NCI-H146 treated with DMSO at 0.1 percent for 48 hours (cell line): ENCODE measurements around the gene BIK.
A peak's percentile ranks its signal among the peaks of the same experiment; 100 is the strongest.
"Not testable (repeated sequence)": the region's sequence is repeated elsewhere in the genome, so short reads cannot be mapped to it uniquely, and the experiment has no call there.

ENCODE experiments used
- DNase-seq: peaks from one replicate; lab custom pipeline; 2025; ENCODE audit not compliant: unreplicated experiment; lab: John Stamatoyannopoulos, UW

The BIK gene

DNA sequence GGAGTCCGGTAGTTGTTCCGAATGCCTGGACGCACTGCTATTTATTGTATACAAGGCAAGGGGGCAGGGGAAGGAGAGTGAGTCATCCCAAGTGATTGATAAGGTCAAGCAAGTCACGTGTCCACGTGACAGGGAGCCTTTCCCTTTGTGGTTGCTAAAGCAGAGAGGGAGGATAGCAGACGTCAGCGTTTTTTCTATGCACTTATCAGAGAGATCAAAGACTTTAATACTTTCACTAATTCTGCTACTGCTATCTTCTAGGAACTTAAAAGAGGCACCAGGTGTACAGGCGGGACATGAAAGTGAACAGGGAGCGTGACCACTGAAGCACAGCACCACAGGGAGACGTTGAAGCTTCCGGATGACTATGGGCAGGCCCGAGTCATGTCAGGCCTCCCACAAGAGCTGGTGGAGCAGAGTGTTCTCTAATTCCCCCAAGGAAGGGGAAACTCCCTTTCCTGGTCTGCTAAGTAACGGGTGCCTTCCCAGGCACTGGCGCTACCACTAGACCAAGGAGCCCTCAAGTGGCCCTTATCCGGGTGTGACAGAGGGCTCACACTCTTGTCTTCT is 6.4 kb upstream of the BIK start:
- DNase-seq, result not testable (repeated sequence)

DNA sequence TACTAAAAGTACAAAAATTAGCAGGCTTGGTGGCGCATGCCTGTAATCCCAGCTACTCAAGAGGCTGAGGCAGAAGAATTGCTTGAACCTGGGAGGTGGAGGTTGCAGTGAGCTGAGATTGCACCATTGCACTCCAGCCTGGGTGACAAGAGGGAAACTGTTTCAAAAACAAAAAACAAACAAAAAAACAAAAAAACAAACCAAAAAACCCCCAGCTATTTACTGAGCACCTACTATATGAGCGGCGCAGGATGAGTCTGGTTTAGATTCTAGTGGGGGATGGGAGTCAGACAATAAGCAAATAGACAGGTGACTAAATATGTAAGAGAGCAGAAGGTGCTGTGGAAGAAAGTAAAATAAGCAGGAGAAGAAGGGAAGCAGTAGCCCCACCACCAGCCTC is 5.6 kb upstream of the BIK start:
- not testable (repeated sequence) for DNase-seq

DNA sequence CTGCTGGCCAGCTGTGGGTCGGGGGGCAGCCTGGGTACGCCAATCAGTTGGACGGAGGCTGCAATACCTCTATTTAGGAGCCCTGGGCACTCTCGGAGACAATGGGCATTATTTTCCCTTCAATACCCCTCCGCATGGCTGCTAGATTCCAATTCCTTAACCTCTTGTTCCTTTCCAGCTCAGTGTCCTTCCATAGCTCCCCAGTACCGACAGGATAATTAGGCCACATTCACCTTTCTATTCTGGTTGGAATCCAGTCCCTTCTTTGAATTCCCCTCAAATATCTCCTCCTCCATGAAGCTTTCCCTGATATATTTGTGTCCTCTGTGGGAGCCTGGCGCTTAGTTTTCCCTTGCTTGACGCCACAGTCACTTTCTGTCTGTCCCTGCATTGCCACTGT is 4.2 kb upstream of the BIK start:
- no peak for DNase-seq

DNA sequence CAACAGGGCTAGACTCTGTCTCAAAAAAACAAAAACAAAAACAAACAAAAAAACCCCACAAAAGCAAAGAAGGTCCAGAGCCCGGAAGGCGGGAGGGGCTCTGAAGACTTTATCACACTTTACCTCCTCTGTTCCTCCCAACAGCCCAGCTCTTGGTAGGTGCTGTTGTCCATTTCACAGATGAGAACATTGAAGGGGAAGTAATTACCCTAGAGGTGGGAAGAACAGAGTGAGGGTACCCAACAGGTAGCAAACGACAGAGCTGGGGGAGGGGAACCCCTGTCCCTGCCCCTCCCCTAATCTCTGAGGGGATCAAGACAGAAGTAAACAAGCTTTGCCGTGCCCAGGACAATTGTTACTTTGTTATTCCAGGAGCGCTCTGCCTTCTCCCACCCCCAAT is 1.0 kb upstream of the BIK start:
- DNase-seq, result no peak

DNA sequence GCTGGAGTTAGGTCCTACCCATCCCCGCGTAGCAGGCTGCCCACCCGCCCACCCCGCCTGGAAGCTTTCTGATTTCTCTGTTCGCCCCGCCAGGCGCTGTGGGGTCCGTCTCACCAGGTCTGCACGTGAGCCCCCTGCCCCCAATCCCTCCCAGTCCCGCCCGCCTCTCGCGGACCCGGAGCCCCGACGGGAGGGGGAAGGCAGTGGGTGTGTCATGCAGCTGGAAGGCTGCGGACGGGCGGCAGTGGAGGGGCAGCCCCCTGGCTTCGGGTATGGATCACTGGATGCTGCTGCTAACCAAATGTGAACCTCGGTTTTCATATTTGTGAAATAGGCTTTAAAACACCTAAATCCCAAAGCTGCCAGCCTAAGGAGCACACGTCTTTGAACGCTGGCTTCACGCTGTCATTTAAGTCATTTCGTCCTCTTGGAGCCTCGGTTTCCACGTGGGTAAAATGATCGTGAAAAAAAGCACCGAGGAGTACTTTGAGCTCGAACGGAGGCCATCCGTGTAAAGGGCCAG is 568 bp upstream of the BIK start:
- no peak for DNase-seq

DNA sequence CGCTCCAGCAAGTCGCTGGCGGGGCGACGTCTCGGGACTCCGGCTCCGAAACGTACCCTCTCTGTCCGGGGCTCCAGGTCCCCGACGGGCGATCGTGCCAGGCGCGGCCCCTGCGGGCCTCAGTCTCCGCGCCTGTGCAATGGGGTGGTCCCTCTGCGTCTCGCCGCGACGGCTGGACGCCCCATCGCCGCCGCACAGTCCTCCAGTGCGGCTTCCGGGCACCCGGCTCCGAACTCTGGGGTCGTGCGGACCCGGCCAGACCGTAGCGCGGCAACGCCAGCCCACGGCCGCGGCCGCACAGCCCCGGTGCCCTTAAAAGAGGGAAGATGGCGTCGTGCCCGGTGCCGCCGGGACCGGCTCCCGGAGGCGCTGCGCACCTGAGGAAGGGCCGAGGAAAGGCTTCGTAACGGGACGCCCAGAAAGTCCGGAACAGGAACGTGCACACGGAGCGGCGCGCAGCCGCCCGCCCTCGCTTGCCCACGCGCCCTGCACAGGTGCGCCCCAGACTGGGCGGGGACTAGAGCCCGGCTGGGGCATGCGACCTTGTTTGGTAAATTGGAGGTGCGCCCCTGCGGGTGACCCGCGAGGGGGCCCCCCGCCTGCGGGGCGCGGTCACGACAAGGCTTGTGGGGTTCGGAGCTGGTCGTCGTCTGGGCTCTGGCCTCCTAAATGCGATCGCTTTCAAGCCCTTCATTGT is 525 bp downstream of the BIK start:
- DNase-seq, result no peak

DNA sequence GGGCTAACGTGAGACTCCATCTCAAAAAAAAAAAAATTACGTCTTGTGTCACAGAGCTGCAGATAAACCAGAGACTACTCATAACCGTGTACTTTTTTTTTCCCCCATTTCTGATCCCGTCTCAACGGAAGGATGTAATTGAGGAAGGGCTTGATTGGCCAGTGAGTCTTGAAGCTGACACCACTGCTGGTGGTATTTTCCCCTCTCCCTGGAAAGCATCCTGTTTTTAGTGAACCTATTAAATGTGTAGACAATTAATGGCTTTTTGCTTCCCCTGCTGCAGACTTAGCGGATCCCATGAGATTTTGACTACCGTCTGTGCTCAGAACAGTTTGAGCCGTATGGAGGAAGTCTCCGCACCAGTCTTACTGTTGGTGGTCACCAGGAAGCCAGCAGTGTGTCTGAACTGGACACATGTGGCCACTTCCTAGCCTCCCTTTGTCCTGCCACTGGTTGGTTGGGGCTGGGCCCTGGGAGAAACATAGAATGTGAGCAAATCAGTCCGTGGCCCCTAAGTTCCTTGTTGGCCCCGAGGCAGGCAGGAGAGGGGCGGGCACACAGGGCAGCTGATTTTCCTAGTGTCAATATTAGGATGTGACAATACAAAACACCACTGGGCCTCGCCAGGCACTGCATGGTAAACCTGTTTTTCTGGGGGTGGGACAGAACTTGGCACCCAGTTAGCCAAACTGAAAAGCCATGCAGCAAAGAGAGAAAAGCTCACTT is 3.1 kb downstream of the BIK start:
- no peak for DNase-seq

DNA sequence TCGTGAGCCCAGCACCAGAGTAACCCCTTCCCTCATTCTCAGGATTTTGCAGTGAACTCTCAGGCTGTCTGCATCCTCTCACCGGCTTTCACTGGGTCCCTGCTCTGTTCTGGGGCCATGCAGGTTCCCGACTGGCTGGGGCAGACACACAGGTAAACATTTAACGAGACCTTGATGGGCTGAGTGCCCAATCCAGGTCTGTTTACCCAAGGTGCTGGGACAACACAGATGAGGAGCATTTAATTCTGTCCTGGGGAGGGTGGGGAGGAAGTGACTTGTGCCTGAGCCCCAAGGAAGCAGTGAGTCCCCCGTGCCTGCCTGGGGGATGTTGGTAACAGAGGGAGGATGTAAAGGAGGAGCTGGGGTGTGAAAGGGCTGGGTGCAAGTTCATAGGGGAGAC is 4.4 kb downstream of the BIK start:
- DNase-seq, result no peak

DNA sequence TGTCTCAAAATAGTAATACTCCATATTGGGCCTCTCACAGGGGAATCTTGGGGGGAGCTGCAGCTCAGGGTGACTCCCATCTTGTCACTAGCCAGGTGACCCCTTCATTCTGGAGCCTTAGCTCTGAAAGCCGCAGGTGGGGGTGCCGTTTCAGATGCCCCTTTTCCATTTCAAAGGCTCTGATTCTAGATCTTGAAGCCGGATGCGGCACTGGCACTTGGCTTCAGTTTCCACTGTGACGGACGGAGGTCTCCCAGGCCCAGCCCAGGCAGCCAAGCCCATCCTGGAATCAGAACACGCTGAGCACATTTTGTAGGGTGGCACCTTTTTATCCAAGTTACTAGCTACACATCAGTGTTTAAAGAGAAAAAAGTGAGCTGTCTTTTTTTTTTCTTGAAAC is 6.4 kb downstream of the BIK start:
- DNase-seq, result no peak

DNA sequence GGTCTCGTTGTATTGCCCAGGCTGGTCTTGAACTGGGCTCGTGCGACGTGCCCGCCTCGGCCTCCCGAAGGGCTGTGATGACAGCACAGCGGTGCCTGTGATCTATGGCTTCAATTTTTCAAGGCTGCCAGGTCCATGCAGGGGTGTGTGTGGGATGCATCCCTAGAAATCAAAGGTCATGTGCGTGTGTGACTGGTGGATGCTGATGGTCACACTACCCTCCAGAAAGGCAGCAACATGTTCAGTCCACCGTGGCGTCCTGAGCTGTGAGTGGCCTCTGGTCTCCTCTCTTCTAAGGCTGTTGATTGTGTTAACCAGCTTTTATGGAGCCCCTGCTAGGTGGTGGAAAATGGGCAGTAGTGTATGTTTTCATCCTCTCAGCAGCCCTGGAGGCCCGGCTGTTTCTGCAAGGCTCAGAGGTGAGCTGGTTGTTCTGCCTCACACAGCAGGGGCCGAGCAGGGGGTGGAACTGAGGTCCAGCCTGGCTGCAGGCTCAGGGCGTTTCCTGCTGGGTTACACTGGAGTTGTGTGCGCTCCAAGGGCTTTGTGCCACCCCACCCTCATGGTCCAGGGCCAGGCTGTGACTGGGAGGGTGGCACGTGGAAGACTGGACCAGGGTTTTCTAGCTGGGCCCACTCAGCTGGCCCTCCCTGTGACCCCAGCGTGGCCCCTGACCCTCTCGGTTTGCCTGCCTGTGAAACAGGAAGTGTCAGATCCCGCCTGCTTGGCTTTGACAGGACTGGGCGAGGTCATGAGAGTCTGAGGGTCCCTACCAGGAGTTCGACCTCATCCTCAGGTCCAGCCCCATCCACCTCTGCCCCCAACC is 7.7 kb downstream of the BIK start:
- no peak for DNase-seq

DNA sequence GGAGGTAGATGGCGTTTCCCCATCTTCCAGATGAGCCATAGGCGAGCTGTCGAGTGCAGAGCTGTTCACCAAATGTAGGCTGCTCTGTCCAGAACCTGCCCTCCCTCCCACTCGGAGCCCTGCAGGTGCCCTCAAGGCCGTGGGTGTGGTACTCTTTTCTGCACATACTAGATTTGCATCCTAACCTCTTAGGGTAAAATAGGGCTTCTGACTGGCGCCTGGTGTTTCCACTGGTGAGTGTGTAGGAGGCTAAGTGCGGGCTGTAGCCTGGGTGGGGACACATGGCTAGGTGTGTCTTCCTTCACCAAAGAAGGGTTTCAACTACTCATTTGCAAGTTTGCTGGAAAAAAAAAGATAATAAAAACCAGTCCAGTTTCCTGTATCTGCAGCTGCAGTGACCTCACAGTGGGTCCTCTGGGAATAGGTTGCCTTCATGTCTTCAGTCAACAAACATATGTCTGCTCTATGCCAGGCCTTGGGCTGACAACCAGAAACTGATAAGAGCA is 8.5 kb downstream of the BIK start:
- DNase-seq, result no peak

DNA sequence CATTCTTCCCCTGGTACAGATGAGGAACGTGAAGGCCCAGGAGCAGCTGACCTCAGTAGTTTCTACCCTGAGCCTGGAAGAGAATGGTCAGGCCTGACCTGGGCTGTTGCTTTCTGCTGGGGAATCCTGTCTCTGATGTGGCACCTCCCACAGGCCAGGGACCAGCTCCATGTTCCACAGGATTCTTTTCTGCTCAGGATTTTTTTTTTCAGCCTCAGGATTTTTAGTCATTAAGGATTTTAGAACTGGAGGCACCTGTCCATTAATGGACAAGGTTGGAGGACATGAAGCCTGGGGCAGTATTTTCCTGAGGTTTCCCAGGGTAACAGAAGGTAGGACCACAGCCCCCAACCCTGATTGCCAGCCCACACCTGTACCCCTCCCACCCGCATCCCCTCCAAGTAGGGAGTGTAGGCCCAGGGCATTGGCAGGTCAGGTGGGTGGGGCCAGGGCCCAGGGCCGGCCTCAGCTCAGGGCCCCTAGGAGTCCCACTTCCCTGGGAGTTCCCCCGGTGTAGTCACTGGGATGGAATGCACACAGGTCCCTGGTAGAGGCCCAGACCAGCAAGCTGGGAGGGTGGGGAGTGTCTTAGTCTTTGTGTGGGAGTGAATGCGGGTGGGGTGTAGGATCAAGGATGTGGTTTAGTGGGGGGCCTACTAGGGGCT is 16.1 kb downstream of the BIK start:
- DNase-seq, result no peak

DNA sequence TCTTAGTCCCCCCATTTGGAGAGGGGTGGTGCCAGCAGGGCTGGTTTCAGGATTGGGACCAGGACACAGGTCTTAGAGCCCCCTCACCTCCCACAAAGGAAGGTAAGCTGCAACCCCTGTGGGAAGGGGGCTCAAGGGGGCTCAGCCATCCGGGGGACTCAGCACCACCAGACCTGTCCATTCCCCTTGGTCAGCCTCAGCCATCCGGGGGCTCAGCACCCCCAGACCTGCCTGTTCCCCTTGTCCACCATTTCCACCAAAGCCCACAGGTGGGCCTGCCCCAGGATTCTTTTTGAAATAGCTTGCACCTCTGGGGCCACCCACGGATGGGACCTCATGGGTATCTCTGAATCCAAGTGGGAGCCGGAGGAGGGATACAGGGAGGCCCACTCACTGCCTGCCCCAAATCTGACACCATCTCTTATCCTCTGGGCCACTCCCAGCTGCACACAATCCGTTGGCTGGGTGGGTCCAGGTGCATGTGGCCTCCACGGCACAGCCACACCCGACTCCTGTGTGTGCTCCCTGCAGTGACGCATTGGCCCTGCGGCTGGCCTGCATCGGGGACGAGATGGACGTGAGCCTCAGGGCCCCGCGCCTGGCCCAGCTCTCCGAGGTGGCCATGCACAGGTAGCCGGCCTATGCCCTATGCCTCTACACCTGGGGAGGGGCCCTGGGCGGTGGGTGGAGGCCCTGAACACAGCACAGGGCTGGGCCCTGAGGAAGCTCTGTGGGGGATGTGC is 16.8 kb downstream of the BIK start:
- DNase-seq, result no peak

DNA sequence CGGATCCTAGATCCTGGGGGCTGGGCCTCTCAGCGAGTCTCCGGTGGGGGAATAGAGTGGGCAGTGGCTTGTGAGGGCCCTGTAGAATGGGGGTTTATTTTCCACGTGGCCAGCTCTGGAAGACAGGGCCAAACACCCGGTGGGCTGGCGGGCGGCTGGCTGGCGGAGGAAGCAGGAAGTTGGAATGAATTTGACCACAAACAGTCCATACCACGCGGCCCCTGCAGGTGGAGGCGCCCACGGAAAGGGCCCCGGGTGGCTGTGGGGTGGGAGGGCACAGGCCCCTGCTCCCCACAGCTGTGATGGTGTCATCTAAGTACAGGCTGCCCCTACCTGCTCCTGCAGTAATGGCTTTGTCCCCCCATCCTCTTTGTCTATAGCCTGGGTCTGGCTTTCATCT is 17.6 kb downstream of the BIK start:
- no peak for DNase-seq

DNA sequence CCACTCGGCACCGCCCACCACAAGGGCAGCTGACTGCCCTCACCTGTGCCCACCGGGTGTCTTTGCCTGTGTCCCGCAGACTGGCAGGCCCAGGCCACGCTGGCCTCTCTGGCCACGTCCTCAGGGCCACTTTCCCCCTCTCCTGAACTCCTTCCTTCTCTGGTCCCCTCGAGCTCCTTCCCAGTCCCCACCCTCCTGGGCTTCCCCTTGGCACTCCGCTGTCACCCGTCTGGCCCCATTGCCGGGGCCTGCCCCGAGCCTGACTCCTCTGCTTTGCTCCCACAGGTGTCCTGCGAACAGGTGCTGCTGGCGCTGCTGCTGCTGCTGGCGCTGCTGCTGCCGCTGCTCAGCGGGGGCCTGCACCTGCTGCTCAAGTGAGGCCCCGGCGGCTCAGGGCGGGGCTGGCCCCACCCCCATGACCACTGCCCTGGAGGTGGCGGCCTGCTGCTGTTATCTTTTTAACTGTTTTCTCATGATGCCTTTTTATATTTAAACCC is 18.4 kb downstream of the BIK start:
- peak; percentile 47 for DNase-seq

DNA sequence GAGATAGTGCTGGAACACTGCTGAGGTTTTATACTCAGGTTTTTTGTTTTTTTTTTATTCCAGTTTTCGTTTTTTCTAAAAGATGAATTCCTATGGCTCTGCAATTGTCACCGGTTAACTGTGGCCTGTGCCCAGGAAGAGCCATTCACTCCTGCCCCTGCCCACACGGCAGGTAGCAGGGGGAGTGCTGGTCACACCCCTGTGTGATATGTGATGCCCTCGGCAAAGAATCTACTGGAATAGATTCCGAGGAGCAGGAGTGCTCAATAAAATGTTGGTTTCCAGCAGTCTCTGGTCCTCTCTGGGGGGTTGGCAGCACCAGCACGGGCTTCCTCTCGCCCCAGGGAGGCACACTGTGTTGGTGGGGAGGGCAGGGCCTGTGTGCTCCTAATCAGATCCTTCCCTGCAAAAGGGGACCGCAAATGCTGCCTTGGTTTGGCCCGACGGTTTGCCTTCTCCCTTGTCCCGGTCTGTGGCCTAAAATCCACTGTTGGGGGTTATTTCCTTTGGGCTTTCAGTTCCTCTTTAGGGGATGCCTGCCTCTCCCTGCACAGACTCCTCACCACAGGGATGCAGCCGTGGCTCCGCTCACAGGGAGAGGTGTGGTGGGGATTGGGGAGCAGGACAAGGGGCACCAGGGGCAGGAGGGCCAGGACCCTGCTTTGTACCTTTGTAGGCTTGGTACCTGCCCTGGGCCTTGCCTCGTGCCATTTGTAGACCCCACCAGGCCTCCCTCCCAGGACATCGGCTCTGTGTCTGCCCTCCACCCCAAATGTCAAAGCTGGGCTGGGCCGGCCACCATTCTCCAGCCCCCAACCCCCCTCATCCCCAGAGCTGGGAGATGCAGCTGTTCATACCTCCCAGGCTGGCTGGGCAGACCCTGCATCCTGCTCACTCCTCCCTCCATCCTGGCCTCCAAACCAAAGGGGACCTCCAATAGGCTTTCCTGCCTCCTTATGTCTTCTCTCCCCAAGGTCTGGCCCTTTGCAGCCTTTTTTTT is 19.2 kb downstream of the BIK start:
- no peak for DNase-seq

DNA sequence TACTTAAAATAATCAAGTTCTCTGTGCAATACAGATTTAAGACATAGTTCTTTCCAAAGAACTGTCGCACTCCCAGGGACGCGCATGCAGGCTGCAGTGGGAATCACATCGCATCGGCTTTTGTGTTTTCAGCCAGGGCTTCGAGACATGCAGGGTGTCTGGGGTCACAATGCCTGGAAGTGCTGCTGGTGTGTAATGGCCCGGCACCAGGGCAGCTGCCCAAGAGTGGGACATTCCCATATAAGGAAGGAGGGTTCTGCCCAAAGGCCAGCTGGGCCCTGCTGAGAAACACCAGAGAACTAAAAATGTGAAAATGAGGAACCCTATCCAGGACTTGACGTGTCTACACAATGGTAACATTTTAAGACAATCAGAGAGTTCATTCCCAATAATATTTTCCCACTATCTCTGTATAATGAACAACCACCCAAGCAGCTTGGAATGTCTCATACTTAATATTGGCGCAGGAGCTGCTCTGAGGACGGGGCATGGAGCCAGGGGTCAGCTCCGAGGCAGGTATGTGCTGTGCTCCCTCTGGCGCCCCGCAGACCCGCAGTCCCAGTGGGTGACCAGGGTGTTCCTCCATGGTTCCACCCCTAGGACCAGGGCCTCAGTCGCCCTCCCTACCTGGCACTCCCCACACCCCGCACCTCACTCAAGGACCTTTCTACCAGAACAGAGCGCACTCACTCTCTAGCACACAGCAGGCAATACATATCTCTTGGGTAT is 21.4 kb downstream of the BIK start:
- DNase-seq, result no peak

DNA sequence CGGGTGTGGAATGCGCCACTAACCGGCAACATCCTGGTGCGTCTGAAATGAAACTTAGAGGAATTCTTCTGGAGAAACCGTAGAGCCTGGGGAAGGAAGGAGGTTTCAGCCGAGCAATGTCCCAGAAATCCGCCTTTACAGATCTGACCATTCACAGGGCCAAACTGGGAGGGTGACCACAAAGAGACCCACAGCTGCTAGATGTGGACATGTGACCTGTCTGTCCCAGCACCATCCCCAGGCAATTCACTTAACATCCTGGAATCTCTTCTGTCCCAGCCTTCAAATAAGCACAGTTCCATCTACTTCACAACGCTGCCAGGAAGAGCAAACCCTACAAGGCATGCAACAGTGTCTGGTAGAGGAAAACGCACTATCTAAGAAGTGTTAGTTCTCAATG is 22.9 kb downstream of the BIK start:
- no peak for DNase-seq
